ENCODE measurements around the gene HNRNPDL.

DNA sequence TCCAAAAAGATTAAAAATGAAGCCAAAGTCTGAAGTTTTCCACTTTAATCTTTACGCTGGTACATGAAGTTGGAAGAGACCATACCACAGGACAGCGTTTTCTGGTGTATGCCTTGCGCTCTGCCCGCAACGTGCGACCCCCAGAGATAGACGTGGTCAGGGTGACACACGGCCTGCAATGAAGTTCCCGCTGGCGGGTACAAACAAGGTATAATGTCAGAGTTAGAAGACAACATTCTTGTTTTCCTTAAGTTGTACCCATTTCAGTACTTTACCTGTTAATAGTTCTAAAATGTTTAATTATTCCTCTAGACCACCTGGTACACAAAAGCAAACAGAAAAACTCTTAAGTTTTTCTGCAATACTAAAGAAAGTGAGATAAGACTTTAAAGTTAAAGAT lies 4.8 kb downstream of the HNRNPDL start:
- TF ChIP-seq ARNTL (CRISPR knock-in tag; IDR thresholded peaks at IDR 0.05; ENCODE audit: borderline replicate concordance, low read depth), result no peak
- TF ChIP-seq TCF4 (CRISPR knock-in tag; IDR thresholded peaks at IDR 0.05; ENCODE audit: borderline replicate concordance), result no peak
- TF ChIP-seq CSDC2 (CRISPR knock-in tag; IDR thresholded peaks at IDR 0.05), result no peak
- no peak for TF ChIP-seq PPARA (CRISPR knock-in tag; IDR thresholded peaks at IDR 0.05; ENCODE audit: borderline replicate concordance)
- TF ChIP-seq OSR1 (CRISPR knock-in tag; IDR thresholded peaks at IDR 0.05), result no peak
- TF ChIP-seq ZFP30 (CRISPR knock-in tag; IDR thresholded peaks at IDR 0.05), result no peak
- TF ChIP-seq BACH2 (CRISPR knock-in tag; IDR thresholded peaks at IDR 0.05; ENCODE audit: borderline replicate concordance), result no peak
- no peak for TF ChIP-seq ESRRG (CRISPR knock-in tag; IDR thresholded peaks at IDR 0.05)
- TF ChIP-seq, protein P1, sequence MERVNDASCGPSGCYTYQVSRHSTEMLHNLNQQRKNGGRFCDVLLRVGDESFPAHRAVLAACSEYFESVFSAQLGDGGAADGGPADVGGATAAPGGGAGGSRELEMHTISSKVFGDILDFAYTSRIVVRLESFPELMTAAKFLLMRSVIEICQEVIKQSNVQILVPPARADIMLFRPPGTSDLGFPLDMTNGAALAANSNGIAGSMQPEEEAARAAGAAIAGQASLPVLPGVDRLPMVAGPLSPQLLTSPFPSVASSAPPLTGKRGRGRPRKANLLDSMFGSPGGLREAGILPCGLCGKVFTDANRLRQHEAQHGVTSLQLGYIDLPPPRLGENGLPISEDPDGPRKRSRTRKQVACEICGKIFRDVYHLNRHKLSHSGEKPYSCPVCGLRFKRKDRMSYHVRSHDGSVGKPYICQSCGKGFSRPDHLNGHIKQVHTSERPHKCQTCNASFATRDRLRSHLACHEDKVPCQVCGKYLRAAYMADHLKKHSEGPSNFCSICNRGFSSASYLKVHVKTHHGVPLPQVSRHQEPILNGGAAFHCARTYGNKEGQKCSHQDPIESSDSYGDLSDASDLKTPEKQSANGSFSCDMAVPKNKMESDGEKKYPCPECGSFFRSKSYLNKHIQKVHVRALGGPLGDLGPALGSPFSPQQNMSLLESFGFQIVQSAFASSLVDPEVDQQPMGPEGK (CRISPR knock-in tag; IDR thresholded peaks at IDR 0.05; ENCODE audit: borderline replicate concordance), result no peak

Data from SK-N-SH treated with all-trans-retinoic acid at 6 μM for 48 hours (cell line).